ENCODE results near the gene PATZ1. TPM values are rescaled to one million over a fixed set of nuclear protein-coding genes. Genes with fewer than 3 reads are reported as not detected.

PATZ1 gene
- total RNA-seq, 1 experiment from 2014 or later, result 60.5 TPM

DNA sequence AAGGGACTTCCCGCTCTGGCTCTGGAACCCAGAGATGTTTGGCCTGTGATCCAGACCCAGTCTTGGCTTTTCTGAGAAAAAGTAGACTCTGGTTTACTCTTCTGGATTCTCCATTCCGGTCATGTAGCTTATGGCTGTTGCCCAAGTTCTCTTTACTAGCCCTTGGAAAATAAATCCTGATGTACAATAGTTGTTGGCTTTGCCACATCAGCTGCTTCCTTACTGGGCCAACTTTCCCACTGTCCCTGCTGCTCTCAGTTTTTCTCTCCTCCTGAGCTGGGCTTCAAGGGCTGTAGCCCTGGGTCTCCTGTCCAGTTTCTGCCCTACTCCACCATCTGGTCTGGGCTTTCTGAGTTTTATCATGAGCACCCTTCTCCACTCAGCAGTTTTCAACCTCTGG is 12.5 kb downstream of the PATZ1 start (continued):
- TF ChIP-seq, protein P1, sequence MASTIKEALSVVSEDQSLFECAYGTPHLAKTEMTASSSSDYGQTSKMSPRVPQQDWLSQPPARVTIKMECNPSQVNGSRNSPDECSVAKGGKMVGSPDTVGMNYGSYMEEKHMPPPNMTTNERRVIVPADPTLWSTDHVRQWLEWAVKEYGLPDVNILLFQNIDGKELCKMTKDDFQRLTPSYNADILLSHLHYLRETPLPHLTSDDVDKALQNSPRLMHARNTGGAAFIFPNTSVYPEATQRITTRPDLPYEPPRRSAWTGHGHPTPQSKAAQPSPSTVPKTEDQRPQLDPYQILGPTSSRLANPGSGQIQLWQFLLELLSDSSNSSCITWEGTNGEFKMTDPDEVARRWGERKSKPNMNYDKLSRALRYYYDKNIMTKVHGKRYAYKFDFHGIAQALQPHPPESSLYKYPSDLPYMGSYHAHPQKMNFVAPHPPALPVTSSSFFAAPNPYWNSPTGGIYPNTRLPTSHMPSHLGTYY (CRISPR knock-in tag; IDR thresholded peaks at IDR 0.05), result no peak
- TF ChIP-seq, protein P2, sequence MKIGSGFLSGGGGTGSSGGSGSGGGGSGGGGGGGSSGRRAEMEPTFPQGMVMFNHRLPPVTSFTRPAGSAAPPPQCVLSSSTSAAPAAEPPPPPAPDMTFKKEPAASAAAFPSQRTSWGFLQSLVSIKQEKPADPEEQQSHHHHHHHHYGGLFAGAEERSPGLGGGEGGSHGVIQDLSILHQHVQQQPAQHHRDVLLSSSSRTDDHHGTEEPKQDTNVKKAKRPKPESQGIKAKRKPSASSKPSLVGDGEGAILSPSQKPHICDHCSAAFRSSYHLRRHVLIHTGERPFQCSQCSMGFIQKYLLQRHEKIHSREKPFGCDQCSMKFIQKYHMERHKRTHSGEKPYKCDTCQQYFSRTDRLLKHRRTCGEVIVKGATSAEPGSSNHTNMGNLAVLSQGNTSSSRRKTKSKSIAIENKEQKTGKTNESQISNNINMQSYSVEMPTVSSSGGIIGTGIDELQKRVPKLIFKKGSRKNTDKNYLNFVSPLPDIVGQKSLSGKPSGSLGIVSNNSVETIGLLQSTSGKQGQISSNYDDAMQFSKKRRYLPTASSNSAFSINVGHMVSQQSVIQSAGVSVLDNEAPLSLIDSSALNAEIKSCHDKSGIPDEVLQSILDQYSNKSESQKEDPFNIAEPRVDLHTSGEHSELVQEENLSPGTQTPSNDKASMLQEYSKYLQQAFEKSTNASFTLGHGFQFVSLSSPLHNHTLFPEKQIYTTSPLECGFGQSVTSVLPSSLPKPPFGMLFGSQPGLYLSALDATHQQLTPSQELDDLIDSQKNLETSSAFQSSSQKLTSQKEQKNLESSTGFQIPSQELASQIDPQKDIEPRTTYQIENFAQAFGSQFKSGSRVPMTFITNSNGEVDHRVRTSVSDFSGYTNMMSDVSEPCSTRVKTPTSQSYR (CRISPR knock-in tag; IDR thresholded peaks at IDR 0.05), result no peak

DNA sequence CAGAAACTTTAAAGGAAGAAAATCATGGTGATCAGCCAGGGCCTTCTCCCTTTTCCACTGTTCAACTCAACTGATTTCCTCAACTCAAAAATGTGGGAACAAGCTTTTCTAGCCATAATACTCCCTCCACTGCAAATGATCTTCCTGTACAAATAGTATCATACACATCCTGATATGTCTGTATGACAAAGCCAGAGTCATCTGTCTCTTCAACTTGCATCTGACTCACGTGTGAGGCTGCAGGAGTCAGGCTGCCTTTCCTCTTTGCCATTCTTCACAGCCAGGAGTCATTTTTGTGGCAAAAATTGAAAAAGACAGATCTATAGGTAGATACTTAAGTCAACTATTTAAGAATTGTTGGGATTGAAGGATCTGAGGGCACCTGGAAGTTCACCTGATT is 13.3 kb downstream of the PATZ1 start:
- Mint-ChIP-seq H3K27ac (no peak overlapping the region), H3K27me3 (ENCODE audit: low read depth) (no peaks in the 10 kb centered on the region), H3K4me1 (no peaks in the 10 kb centered on the region), H3K36me3 (peaks cover 88% of the 10 kb centered on the region), H3K4me3 (no peak overlapping the region), H3K9me3 (no peaks in the 10 kb centered on the region)
- CTCF ChIA-PET, result interaction anchor here (0.7 kb wide), 1 partner anchor 292 kb away, joined by 3 read pairs; no protein-coding TSS in a partner anchor
- POLR2A ChIA-PET, result interaction anchor here (0.6 kb wide), 1 partner anchor 42 kb away, joined by 4 read pairs; no protein-coding TSS in a partner anchor
- DNase-seq (ENCODE audit: low spot score) (no peak), ATAC-seq (no peak)
- TF ChIP-seq, protein P3, sequence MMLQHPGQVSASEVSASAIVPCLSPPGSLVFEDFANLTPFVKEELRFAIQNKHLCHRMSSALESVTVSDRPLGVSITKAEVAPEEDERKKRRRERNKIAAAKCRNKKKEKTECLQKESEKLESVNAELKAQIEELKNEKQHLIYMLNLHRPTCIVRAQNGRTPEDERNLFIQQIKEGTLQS (CRISPR knock-in tag; conservative IDR thresholded peaks at IDR 0.05), result no peak
- TF ChIP-seq, protein P4, sequence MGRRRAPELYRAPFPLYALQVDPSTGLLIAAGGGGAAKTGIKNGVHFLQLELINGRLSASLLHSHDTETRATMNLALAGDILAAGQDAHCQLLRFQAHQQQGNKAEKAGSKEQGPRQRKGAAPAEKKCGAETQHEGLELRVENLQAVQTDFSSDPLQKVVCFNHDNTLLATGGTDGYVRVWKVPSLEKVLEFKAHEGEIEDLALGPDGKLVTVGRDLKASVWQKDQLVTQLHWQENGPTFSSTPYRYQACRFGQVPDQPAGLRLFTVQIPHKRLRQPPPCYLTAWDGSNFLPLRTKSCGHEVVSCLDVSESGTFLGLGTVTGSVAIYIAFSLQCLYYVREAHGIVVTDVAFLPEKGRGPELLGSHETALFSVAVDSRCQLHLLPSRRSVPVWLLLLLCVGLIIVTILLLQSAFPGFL (CRISPR knock-in tag; IDR thresholded peaks at IDR 0.05; ENCODE audit: borderline replicate concordance), result no peak
- TF ChIP-seq, protein P5, sequence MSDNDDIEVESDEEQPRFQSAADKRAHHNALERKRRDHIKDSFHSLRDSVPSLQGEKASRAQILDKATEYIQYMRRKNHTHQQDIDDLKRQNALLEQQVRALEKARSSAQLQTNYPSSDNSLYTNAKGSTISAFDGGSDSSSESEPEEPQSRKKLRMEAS (CRISPR knock-in tag; IDR thresholded peaks at IDR 0.05), result no peak
- TF ChIP-seq IRF2 (CRISPR knock-in tag; IDR thresholded peaks at IDR 0.05; ENCODE audit: borderline replicate concordance, low read depth) (no peak), MYBL2 (CRISPR knock-in tag; IDR thresholded peaks at IDR 0.05) (no peak), SP1 (CRISPR knock-in tag; conservative IDR thresholded peaks at IDR 0.05) (no peak), TCF7 (CRISPR knock-in tag; IDR thresholded peaks at IDR 0.05; ENCODE audit: low read depth) (no peak), NR3C1 (CRISPR knock-in tag; conservative IDR thresholded peaks at IDR 0.05; ENCODE audit: low read depth) (no peak)
- TF ChIP-seq, protein P6, sequence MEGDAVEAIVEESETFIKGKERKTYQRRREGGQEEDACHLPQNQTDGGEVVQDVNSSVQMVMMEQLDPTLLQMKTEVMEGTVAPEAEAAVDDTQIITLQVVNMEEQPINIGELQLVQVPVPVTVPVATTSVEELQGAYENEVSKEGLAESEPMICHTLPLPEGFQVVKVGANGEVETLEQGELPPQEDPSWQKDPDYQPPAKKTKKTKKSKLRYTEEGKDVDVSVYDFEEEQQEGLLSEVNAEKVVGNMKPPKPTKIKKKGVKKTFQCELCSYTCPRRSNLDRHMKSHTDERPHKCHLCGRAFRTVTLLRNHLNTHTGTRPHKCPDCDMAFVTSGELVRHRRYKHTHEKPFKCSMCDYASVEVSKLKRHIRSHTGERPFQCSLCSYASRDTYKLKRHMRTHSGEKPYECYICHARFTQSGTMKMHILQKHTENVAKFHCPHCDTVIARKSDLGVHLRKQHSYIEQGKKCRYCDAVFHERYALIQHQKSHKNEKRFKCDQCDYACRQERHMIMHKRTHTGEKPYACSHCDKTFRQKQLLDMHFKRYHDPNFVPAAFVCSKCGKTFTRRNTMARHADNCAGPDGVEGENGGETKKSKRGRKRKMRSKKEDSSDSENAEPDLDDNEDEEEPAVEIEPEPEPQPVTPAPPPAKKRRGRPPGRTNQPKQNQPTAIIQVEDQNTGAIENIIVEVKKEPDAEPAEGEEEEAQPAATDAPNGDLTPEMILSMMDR (IDR thresholded peaks at IDR 0.05), result no peak
- TF ChIP-seq, protein P7, sequence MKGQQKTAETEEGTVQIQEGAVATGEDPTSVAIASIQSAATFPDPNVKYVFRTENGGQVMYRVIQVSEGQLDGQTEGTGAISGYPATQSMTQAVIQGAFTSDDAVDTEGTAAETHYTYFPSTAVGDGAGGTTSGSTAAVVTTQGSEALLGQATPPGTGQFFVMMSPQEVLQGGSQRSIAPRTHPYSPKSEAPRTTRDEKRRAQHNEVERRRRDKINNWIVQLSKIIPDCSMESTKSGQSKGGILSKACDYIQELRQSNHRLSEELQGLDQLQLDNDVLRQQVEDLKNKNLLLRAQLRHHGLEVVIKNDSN (CRISPR knock-in tag; IDR thresholded peaks at IDR 0.05), result no peak
- TF ChIP-seq, protein P8, sequence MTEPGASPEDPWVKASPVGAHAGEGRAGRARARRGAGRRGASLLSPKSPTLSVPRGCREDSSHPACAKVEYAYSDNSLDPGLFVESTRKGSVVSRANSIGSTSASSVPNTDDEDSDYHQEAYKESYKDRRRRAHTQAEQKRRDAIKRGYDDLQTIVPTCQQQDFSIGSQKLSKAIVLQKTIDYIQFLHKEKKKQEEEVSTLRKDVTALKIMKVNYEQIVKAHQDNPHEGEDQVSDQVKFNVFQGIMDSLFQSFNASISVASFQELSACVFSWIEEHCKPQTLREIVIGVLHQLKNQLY (CRISPR knock-in tag; IDR thresholded peaks at IDR 0.05), result no peak
- TF ChIP-seq, protein P9, sequence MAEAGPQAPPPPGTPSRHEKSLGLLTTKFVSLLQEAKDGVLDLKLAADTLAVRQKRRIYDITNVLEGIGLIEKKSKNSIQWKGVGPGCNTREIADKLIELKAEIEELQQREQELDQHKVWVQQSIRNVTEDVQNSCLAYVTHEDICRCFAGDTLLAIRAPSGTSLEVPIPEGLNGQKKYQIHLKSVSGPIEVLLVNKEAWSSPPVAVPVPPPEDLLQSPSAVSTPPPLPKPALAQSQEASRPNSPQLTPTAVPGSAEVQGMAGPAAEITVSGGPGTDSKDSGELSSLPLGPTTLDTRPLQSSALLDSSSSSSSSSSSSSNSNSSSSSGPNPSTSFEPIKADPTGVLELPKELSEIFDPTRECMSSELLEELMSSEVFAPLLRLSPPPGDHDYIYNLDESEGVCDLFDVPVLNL (CRISPR knock-in tag; IDR thresholded peaks at IDR 0.05; ENCODE audit: borderline replicate concordance, low read depth), result no peak
- TF ChIP-seq, protein P10, sequence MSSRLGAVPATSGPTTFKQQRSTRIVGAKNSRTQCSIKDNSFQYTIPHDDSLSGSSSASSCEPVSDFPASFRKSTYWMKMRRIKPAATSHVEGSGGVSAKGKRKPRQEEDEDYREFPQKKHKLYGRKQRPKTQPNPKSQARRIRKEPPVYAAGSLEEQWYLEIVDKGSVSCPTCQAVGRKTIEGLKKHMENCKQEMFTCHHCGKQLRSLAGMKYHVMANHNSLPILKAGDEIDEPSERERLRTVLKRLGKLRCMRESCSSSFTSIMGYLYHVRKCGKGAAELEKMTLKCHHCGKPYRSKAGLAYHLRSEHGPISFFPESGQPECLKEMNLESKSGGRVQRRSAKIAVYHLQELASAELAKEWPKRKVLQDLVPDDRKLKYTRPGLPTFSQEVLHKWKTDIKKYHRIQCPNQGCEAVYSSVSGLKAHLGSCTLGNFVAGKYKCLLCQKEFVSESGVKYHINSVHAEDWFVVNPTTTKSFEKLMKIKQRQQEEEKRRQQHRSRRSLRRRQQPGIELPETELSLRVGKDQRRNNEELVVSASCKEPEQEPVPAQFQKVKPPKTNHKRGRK (CRISPR knock-in tag; IDR thresholded peaks at IDR 0.05; ENCODE audit: borderline replicate concordance), result no peak
- TF ChIP-seq, protein P11, sequence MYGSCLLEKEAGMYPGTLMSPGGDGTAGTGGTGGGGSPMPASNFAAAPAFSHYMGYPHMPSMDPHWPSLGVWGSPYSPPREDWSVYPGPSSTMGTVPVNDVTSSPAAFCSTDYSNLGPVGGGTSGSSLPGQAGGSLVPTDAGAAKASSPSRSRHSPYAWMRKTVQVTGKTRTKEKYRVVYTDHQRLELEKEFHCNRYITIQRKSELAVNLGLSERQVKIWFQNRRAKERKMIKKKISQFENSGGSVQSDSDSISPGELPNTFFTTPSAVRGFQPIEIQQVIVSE (CRISPR knock-in tag; IDR thresholded peaks at IDR 0.05; ENCODE audit: borderline replicate concordance), result no peak
- TF ChIP-seq, protein P12, sequence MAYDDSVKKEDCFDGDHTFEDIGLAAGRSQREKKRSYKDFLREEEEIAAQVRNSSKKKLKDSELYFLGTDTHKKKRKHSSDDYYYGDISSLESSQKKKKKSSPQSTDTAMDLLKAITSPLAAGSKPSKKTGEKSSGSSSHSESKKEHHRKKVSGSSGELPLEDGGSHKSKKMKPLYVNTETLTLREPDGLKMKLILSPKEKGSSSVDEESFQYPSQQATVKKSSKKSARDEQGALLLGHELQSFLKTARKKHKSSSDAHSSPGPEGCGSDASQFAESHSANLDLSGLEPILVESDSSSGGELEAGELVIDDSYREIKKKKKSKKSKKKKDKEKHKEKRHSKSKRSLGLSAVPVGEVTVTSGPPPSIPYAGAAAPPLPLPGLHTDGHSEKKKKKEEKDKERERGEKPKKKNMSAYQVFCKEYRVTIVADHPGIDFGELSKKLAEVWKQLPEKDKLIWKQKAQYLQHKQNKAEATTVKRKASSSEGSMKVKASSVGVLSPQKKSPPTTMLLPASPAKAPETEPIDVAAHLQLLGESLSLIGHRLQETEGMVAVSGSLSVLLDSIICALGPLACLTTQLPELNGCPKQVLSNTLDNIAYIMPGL (CRISPR knock-in tag; IDR thresholded peaks at IDR 0.05), result no peak
- TF ChIP-seq, protein P13, sequence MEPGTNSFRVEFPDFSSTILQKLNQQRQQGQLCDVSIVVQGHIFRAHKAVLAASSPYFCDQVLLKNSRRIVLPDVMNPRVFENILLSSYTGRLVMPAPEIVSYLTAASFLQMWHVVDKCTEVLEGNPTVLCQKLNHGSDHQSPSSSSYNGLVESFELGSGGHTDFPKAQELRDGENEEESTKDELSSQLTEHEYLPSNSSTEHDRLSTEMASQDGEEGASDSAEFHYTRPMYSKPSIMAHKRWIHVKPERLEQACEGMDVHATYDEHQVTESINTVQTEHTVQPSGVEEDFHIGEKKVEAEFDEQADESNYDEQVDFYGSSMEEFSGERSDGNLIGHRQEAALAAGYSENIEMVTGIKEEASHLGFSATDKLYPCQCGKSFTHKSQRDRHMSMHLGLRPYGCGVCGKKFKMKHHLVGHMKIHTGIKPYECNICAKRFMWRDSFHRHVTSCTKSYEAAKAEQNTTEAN (CRISPR knock-in tag; IDR thresholded peaks at IDR 0.05), result no peak

Data from WTC11 (cell line).